HG02852 (cell line): Measurements from ENCODE around the gene ASAP3.

Experiments used
- ATAC-seq: cut with Tn5 transposase; IDR thresholded peaks from one replicate; pipeline ENCODE4 v1.9.1; 2021; ENCODE audit warnings: mild to moderate bottlenecking, moderate library complexity; ENCODE audit not compliant: unreplicated experiment

ASAP3 gene

GRCh38 chr1:23478896-23479665 is 4.9 kb downstream of the ASAP3 start:
- no peak for ATAC-seq

- no peak for ATAC-seq
Measured at GRCh38 chr1:23477359-23478144, 6.4 kb downstream of the ASAP3 start.

GRCh38 chr1:23475641-23476040 is 8.3 kb downstream of the ASAP3 start:
- ATAC-seq, result no peak

- no peak for ATAC-seq
Measured at GRCh38 chr1:23475134-23475628, 8.8 kb downstream of the ASAP3 start.

GRCh38 chr1:23473037-23473800 is 10.8 kb downstream of the ASAP3 start:
- no peak for ATAC-seq

- ATAC-seq, result no peak
Measured at GRCh38 chr1:23472351-23473036, 11.5 kb downstream of the ASAP3 start.

GRCh38 chr1:23471473-23472075 is 12.4 kb downstream of the ASAP3 start:
- ATAC-seq, result no peak

- no peak for ATAC-seq
Measured at GRCh38 chr1:23470282-23471070, 13.5 kb downstream of the ASAP3 start.

GRCh38 chr1:23469372-23469982 is 14.5 kb downstream of the ASAP3 start:
- ATAC-seq, result no peak

GRCh38 chr1:23466423-23466989 is 17.5 kb downstream of the ASAP3 start:
- no peak for ATAC-seq

- no peak for ATAC-seq
Measured at GRCh38 chr1:23463286-23463685, 20.7 kb downstream of the ASAP3 start.

GRCh38 chr1:23462766-23463165 is 21.2 kb downstream of the ASAP3 start:
- ATAC-seq, result no peak

GRCh38 chr1:23461050-23461449 is 22.9 kb downstream of the ASAP3 start:
- no peak for ATAC-seq

- ATAC-seq, result no peak
Measured at GRCh38 chr1:23460519-23460918, 23.5 kb downstream of the ASAP3 start.

GRCh38 chr1:23459338-23459757 is 24.6 kb downstream of the ASAP3 start:
- ATAC-seq, result no peak

- ATAC-seq, result no peak
Measured at GRCh38 chr1:23456226-23456625, 27.8 kb downstream of the ASAP3 start.

GRCh38 chr1:23453455-23454000 is 30.5 kb downstream of the ASAP3 start:
- ATAC-seq, result no peak

- no peak for ATAC-seq
Measured at GRCh38 chr1:23452011-23452411, 32.0 kb downstream of the ASAP3 start.
